Gastroesophageal sphincter (tissue), 4 donors: ENCODE results near the gene CHST11. TPM values are rescaled to one million over a fixed set of nuclear protein-coding genes. Genes with fewer than 3 reads are reported as not detected.

Experiments
- ATAC-seq: fragments of 150-250 bp; one replicate; pipeline ENCODE4 v1.9.1; 2016; ENCODE audit warnings: mild to moderate bottlenecking, moderate library complexity
- H3K27ac ChIP-seq, 4 donors: fragments of 200-600 bp; sonication (generic) in 3 of 4; 1 replicate in 3 of 4; 2 replicates in 1 of 4; pipeline ENCODE4 v1.5.1; 2016 to 2019
- H3K27me3 ChIP-seq: fragments of 200-600 bp; sonication (generic); one replicate; pipeline ENCODE4 v1.5.1; 2019
- H3K36me3 ChIP-seq, 2 donors: fragments of 200-600 bp; sonication (generic); one replicate each; pipeline ENCODE4 v1.5.1; 2019; ENCODE audit warnings: control low read depth in 1 of 2
- H3K4me1 ChIP-seq, 3 donors: fragments of 200-600 bp; sonication (generic); 1 replicate in 2 of 3; 2 replicates in 1 of 3; pipeline ENCODE4 v1.5.1; 2016 to 2019; ENCODE audit warnings: control low read depth in 2 of 3
- H3K4me3 ChIP-seq, 2 donors: fragments of 200-600 bp; sonication (generic); one replicate each; pipeline ENCODE4 v1.5.1; 2019; ENCODE audit warnings: mild to moderate bottlenecking in 1 of 2, moderate library complexity in 1 of 2
- H3K9me3 ChIP-seq, 3 donors: fragments of 200-600 bp; sonication (generic); one replicate each; pipeline ENCODE4 v1.5.1; 2017 to 2019; ENCODE audit warnings: control low read depth in 2 of 3
- CTCF ChIP-seq, 4 experiments: fragments of 200-600 bp in 2 of 4; fragments of 450-650 bp in 2 of 4; sonication (generic) in 1 of 4; IDR thresholded peaks; one replicate each; pipeline ENCODE4 v1.5.1; 2017 to 2019; ENCODE audit warnings: antibody characterized with exemption in 4 of 4, mild to moderate bottlenecking in 2 of 4, moderate library complexity in 2 of 4
- EP300 ChIP-seq: sonication (generic); formaldehyde crosslinking; IDR thresholded peaks from one replicate; pipeline ENCODE4 v1.6.1; 2017; ENCODE audit warnings: antibody characterized with exemption, mild to moderate bottlenecking
- POLR2A ChIP-seq, 2 donors: fragments of 450-650 bp; IDR thresholded peaks; one replicate each; pipeline ENCODE4 v1.6.1; 2017; ENCODE audit warnings: antibody characterized with exemption in 2 of 2, mild to moderate bottlenecking in 2 of 2, moderate library complexity in 1 of 2
- POLR2AphosphoS5 ChIP-seq: sonication (generic); formaldehyde crosslinking; IDR thresholded peaks from one replicate; pipeline ENCODE4 v1.6.1; 2017; ENCODE audit warnings: antibody characterized with exemption
- WGBS, 2 donors: methylation state at CpG; one replicate each; pipeline ENCODE4 v1.1.5; 2018; ENCODE audit warnings: low coverage in 1 of 2; 5-methylcytosine and 5-hydroxymethylcytosine counted together
- total RNA-seq, 4 donors: library from RNA; depleted of rRNA; stranded (reverse); fragments of >200 nt; gene quantifications; one replicate each; pipeline ENCODE4 v1.1.0, GENCODE V29; 2016

Gene CHST11
- total RNA-seq, 4 donors from 2014 or later, result 4.3 to 15.6 (median 11.0) TPM

DNA sequence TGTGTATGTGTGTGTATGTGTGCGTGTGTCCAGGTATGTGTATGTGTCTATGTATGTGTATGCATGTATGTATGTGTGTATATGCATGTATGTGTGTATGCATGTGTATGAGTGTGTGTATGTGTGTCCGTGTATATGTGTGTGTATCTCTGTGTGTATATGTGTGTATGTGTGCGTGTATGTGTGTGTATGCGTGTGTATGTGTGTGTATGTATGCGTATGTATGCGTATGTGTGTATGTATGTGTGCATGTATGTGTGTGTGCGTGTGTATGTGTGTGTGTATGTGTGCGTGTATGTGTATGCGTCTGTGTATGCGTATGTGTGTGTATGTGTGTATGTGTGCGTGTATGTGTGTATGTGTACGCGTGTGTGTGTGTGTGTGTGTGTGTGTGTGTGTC lies 31.6 kb downstream of the CHST11 start:
- peaks cover 0 to 21% (median 0%) of the 10 kb centered on the region in 3 donors for H3K4me1 ChIP-seq
- 84 to 92% methylated on average over 12 to 13 of the region's 13 CpGs for WGBS, 2 donors
- no peak for ATAC-seq
- H3K9me3 ChIP-seq, result no peaks in the 10 kb centered on the region
- H3K36me3 ChIP-seq, result no peaks in the 10 kb centered on the region
- no peak overlapping the region for H3K4me3 ChIP-seq
- H3K27me3 ChIP-seq, result no peaks in the 10 kb centered on the region
- H3K27ac ChIP-seq, result no peak overlapping the region
- TF ChIP-seq POLR2A (IDR thresholded peaks at IDR 0.05) (no peak), EP300 (no peak), POLR2AphosphoS5 (no peak), CTCF (IDR thresholded peaks at IDR 0.05) (no peak)

DNA sequence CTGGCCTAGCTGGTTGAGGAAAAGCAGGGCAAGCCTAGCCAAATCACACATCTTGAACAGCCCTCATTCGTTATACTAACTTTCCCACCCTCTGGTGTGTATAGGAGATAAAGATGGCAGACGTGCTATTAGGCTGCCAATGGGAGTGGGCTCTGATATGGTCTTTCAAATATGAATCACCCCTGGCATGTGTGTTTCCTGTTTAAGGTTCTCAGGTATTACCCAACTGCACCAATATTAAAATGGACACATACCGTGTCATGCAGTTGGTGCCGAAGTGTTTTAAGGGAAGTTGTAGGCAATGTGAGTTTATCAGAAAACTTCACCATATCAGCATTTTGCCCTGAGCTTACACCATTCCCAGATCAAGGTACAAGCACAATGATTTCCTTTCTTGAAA lies 33.4 kb downstream of the CHST11 start:
- Histone ChIP-seq H3K27me3 (no peaks in the 10 kb centered on the region), H3K4me3 (no peak overlapping the region), H3K36me3 (no peaks in the 10 kb centered on the region), H3K4me1 (peaks cover 0 to 21% (median 0%) of the 10 kb centered on the region in 3 donors), H3K9me3 (no peaks in the 10 kb centered on the region), H3K27ac (no peak overlapping the region)
- 90 to 100% methylated on average over 2 to 3 of the region's 4 CpGs for WGBS, 2 donors
- no peak for ATAC-seq
- no peak for TF ChIP-seq EP300
- no peak for TF ChIP-seq POLR2A (IDR thresholded peaks at IDR 0.05)
- TF ChIP-seq CTCF (IDR thresholded peaks at IDR 0.05), result no peak
- no peak for TF ChIP-seq POLR2AphosphoS5

DNA sequence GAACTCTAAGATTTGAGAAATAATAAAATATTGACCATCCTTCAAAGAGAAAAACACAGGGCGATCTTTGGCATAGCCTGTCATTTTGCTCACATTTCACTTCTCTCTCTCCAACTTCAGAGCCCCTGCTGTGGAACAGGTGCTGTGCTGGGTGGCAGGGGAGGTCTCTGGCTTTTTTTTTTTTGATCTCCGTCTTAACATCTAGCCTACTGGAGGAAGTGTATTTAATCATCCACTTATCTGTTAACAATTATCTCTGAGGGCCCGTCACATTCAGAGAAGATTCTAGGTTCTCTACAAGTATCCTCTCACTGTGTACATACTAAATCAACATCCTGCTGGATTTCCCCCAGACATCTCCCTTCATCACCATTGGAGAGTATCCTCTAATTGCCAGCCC lies 34.1 kb downstream of the CHST11 start:
- H3K36me3 ChIP-seq, result no peaks in the 10 kb centered on the region
- H3K9me3 ChIP-seq, result no peaks in the 10 kb centered on the region
- no peak overlapping the region for H3K4me3 ChIP-seq
- no peak for ATAC-seq
- H3K27me3 ChIP-seq, result no peaks in the 10 kb centered on the region
- WGBS, 2 donors, result 91 to 95% methylated on average over 3 of the region's 3 CpGs
- peaks cover 0 to 22% (median 0%) of the 10 kb centered on the region in 3 donors for H3K4me1 ChIP-seq
- no peak for TF ChIP-seq POLR2AphosphoS5
- TF ChIP-seq POLR2A (IDR thresholded peaks at IDR 0.05), result no peak
- no peak for TF ChIP-seq EP300
- no peak for TF ChIP-seq CTCF (IDR thresholded peaks at IDR 0.05)
- no peak overlapping the region for H3K27ac ChIP-seq

DNA sequence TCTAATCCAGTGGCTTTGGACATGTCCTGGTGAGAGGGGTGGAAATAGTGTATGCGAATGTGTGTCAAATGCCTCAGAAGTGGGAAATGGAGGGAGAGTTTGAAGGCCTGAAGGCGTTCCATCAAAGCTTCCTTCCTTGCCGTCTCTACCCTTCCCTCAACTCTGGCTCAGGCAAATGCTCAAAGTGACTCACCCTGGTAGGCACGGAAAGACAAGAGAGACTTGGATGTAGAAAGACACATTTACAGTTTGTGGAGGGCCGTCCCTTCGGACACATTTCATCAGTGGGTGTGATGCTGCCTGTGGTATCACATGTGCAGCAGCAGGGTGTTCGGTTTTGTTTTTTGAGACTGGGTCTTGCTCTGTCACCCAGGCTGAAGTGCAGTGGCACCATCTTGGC lies 36.7 kb downstream of the CHST11 start:
- Histone ChIP-seq H3K27ac (peak overlapping the region in 1 of 4 donors; percentile 21), H3K36me3 (no peaks in the 10 kb centered on the region), H3K4me1 (peaks cover 0 to 14% (median 0%) of the 10 kb centered on the region in 3 donors), H3K9me3 (no peaks in the 10 kb centered on the region), H3K27me3 (no peaks in the 10 kb centered on the region), H3K4me3 (no peak overlapping the region)
- ATAC-seq, result no peak
- no peak for TF ChIP-seq CTCF (IDR thresholded peaks at IDR 0.05)
- no peak for TF ChIP-seq POLR2AphosphoS5
- no peak for TF ChIP-seq EP300
- no peak for TF ChIP-seq POLR2A (IDR thresholded peaks at IDR 0.05)
- 86 to 100% methylated on average over 5 to 6 of the region's 7 CpGs for WGBS, 2 donors

DNA sequence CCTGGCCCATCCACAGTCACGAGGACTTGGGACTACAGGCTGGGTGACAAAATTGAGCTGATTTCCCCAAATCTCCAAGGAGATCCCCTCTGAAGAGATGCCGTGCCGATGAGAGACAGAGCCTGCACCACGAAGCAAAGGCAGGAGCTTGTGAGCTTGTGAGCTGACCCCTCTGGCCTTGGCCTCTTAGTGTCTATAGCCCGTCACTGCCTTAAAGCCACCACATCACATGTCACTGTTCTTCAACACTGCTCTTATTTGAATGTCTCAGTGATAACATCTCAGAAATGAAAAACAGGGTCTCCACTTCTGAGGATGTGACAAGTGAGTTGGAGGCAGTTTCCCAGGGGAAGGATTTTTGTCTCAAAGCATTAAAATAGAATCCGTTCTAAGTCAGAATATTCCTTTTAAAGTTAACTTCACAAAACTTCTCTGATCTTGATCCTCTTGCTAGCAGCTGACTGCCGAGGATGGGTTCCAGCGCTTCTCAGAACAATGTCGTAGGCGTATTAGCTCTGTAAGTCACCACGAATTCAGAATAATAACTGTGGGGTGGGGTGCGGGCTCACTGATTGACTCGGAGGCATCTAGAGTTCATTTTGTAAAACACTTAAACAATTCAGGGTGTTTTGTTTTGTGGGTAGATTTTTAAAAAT lies 37.5 kb downstream of the CHST11 start:
- H3K36me3 ChIP-seq, result no peaks in the 10 kb centered on the region
- ATAC-seq, result no peak
- peak overlapping the region in 1 of 4 donors; percentile 24 for H3K27ac ChIP-seq
- WGBS, 2 donors, result 77 to 83% methylated on average over 8 to 13 of the region's 13 CpGs
- no peaks in the 10 kb centered on the region for H3K9me3 ChIP-seq
- no peaks in the 10 kb centered on the region for H3K27me3 ChIP-seq
- peaks cover 0 to 14% (median 0%) of the 10 kb centered on the region in 3 donors for H3K4me1 ChIP-seq
- TF ChIP-seq POLR2AphosphoS5, result no peak
- TF ChIP-seq POLR2A (IDR thresholded peaks at IDR 0.05), result no peak
- no peak for TF ChIP-seq EP300
- no peak for TF ChIP-seq CTCF (IDR thresholded peaks at IDR 0.05)
- H3K4me3 ChIP-seq, result no peak overlapping the region
